NCI-H748 treated with DMSO at 0.1 percent for 48 hours (cell line): ENCODE results near the gene BDH1.
"Not testable (repeated sequence)": the region's sequence is repeated elsewhere in the genome, so short reads cannot be mapped to it uniquely, and the experiment has no call there.

Experiments
- DNase-seq: peaks from one replicate; lab custom pipeline; 2025; lab: John Stamatoyannopoulos, UW

BDH1 gene

DNA sequence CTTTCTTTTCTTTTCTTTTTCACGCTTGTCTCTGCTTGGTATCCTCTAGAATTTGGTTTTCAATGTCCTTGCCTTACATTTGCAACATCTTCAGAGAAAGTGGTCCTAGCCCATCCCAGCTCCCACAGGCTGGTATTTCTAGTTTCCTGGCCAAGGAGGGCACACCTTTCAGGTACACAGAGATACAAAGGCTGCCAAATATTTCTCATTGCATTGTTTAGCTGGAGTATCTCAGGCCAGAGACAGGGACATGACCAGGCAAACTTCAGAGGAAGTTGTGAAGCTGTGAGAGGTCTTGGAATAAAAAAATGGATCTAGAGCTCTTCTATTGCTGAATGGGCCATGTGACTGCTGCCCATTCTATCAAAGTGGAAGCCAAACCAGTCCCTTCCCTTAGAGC is 68.9 kb downstream of the BDH1 start:
- no peak for DNase-seq

DNA sequence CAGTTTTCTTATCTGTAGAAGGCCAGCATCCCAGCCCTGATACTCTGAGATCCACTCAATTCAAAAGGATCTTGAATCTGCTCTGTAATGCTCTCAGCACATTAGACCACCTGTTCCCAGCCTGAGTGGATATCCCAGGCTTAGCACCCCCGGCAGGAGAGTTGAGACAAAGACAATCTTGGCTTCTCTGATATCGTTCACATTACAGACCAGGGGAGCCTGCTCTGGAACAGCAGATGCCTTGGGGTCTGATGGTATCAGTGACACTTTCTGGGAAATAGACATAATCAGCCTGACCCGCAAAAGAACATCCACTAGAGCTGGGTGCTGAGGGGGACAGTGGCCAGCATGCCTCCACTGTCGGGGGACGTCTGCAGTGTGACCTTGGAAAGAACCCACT is 70.6 kb downstream of the BDH1 start:
- DNase-seq, result no peak

- DNase-seq, result no peak
Measured at GRCh38 chr3:197484204-197484901, 71.4 kb downstream of the BDH1 start.

DNA sequence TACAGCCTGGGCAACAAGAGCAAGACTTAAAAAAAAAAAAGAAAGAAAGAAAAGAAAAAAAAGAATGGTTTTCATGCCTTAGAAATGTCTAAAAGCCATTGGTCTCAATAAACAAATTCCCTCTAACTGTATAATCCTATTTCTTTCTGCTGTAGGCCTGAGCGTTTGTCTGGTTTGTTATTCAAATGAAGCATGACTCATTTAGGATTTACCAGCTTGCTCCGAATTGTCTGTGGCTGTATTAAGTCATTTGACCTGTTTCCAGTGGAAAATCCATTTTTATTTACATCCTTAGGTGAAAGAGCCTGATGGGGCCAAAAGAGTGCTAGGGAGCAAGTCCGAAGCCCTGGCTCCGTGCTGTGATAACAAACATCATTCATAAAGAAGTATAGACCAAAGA is 73.8 kb downstream of the BDH1 start:
- no peak for DNase-seq

GRCh38 chr3:197480320-197480719 is 75.4 kb downstream of the BDH1 start:
- no peak for DNase-seq

GRCh38 chr3:197478746-197479668 is 76.8 kb downstream of the BDH1 start:
- no peak for DNase-seq

DNA sequence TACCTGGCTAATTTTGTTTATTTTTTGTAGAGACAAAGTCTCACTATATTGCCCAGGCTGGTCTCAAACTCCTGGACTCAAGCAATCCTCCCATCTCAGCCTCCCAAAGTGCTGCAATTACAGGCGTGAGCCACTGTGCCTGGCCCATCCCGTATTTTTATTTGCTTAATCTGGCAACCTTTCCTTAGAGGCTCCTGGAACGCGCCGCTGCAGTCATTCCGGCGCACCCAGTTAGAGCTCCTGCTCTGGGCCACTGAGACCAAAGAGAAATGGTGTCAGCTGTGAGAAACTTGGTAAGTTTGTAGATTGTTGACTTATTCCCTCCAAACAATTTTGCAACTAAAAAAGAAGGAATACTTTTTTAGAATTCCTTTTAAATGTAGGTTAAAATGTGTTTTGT is 78.0 kb downstream of the BDH1 start:
- not testable (repeated sequence) for DNase-seq

DNA sequence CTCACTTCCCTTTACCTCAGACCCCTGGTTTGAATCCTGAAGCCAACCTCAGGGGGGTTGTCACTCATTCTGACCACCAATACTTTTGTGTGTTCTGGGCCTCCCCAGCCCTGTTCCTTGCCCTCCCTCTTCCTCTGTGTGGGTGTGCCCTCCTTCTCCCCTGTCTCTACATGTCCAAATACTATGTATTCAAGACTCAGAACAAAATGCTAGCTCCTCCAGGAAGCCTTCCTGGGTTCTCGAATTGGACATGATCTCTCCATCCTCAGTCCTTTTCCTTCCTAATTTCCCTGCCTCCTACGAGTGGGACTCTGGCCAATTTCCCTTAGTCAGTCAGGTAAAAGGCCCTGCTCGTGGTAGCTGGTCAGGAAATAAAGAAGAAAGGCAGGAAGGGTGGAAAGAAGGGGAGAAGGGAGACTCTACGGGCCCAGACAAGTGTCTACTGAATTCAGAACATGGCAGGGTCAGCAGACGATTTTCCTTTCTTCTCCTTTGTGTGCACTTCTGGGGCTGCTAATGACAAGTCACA is 79.7 kb downstream of the BDH1 start:
- DNase-seq, result no peak

DNA sequence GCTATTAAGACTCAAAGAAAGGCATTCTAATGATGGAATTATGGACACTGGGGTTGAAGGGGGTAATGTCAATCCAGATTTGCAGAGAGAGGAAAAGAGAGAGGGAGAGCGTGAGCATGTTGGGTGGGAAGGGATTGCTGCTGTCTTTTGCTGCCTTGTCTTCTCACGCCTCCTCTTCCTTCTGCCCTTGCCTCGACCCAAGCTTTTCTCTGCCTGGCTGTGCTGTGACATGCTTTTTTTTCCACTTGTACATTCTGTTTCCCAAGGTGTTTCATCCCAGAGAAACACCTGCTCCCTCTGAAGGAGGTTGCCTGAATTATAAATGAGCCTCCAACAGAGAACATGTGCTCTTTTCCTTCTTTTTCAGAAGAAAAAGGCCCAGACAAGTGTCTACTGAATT is 80.3 kb downstream of the BDH1 start:
- no peak for DNase-seq

- no peak for DNase-seq
Measured at GRCh38 chr3:197472151-197472550, 83.6 kb downstream of the BDH1 start.

- no peak for DNase-seq
Measured at GRCh38 chr3:197471221-197472010, 84.4 kb downstream of the BDH1 start.

- DNase-seq, result no peak
Measured at GRCh38 chr3:197468866-197469382, 86.8 kb downstream of the BDH1 start.

DNA sequence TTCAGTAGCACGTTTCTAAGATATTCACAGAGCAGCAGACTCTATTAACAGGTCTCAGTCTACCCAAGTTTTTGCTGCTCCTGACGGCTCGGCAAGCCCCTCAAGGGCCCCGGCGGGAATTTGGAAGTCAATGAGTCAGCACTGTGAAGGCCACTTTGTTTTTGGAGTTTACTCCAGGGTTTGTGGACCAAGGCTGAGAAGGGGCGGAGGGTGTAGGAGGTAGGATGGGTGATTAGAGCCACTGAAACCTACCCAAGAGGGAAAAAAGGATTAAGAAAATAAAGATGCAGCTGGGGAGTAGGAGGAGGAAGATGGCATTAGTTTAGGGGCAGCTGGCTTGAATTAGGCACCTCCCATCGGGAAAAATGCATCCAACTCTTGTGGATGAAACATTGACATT is 87.6 kb downstream of the BDH1 start:
- no peak for DNase-seq

GRCh38 chr3:197466586-197467399 is 89.0 kb downstream of the BDH1 start:
- DNase-seq, result no peak

DNA sequence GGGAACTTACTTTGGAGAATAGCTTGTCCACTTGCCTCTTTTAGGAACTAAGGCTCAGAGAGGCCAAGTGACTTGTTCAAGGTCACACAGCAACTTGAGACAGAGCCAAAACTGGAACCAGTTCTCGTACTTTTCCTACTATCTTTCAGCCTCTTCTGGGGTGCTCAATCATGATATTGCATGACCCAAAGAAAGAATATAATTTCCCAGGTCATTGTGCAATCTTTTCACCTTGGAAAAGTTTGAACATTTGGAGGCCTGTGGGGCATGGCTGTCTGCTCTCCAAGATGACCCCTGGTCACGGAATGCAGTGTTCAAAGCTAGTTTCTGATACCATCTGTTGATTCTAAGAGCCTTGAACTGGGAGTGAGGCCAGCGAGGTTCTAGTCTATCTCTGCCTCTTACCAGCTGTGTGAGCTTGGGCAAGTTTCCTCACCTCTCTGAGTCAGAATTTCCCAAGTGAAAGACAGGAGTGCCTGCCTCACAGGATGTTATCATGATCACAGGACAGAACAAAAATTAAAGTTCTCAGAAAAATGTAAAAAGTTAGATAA is 89.7 kb downstream of the BDH1 start:
- no peak for DNase-seq

- no peak for DNase-seq
Measured at GRCh38 chr3:197465197-197465995, 90.4 kb downstream of the BDH1 start.

DNA sequence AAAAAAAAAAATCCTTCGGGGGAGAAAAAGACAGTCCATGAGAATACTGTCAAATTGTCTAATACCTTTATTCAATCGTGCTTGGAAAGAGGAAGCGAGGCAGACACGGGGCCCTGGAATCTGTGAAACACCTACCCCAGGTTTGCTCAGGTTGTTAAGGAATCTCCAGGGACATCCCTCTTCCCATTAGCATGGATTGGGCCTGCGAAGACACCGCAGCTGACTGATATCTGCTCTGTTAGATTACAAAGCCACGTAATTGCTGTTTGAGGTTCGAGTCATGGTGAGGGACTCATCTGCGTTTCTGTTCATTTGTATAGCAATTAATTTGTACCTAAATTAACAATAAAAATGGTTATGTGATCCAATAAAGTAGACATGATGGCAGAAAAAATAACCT is 91.0 kb downstream of the BDH1 start:
- no peak for DNase-seq

DNA sequence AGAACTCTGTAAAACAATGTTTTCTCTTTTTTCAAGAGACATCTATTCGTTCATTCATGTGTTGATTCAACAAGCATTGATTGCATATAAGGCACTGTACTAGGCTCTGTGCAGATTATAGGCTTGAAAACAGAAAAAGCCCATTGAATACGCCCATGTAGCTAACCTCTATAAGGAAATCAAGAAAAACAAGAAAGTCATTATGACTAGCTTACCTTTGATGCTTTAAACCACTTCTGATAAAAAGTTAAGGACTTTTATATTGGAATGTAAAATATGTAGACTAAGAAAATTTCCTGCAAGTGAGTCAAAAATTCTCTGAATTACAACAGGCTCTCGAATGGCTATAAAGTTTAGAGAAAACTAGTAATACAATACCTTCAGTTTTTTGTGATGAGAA is 92.5 kb downstream of the BDH1 start:
- DNase-seq, result no peak

GRCh38 chr3:197462808-197463207 is 93.0 kb downstream of the BDH1 start:
- no peak for DNase-seq

GRCh38 chr3:197460639-197461038 is 95.1 kb downstream of the BDH1 start:
- no peak for DNase-seq
